ENCODE data around the gene SLC6A6. TPM values are rescaled to one million over a fixed set of nuclear protein-coding genes. Genes with fewer than 3 reads are reported as not detected.
A peak's percentile ranks its signal among the peaks of the same experiment; 100 is the strongest.
"Not testable (repeated sequence)": the region's sequence is repeated elsewhere in the genome, so short reads cannot be mapped to it uniquely, and the experiment has no call there.

SLC6A6 gene
- total RNA-seq, 2 donors from 2014 or later = 81.5 to 85.9 TPM

DNA sequence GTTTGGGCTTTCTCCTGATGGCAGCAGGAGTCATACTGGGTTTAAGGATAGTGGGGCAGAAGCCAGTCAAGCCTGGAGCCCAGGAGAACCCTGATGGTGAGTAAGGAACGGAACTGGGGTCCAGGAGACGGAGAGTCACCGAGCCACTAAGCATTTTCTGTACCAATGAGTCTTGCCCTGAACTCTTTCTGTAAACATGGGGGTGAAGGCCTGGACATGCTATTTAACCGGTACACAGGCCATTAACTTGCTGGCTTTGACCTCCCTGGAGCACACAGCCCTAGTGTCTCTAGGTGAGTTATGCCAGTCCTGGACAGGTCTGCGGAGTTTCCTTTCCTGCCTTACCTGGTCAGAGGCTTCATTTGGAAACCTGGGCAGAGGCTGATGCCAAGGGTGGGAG lies 3.9 kb downstream of the SLC6A6 start:
- DNase-seq (ENCODE audit: low spot score) = no peak
- TF ChIP-seq, protein P1, sequence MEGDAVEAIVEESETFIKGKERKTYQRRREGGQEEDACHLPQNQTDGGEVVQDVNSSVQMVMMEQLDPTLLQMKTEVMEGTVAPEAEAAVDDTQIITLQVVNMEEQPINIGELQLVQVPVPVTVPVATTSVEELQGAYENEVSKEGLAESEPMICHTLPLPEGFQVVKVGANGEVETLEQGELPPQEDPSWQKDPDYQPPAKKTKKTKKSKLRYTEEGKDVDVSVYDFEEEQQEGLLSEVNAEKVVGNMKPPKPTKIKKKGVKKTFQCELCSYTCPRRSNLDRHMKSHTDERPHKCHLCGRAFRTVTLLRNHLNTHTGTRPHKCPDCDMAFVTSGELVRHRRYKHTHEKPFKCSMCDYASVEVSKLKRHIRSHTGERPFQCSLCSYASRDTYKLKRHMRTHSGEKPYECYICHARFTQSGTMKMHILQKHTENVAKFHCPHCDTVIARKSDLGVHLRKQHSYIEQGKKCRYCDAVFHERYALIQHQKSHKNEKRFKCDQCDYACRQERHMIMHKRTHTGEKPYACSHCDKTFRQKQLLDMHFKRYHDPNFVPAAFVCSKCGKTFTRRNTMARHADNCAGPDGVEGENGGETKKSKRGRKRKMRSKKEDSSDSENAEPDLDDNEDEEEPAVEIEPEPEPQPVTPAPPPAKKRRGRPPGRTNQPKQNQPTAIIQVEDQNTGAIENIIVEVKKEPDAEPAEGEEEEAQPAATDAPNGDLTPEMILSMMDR (IDR thresholded peaks at IDR 0.05) = no peak
- peak overlapping the region; percentile 92 to 94 for H3K27ac ChIP-seq
- H3K36me3 ChIP-seq = no peaks in the 10 kb centered on the region
- H3K27me3 ChIP-seq = no peaks in the 10 kb centered on the region
- H3K9me3 ChIP-seq = no peaks in the 10 kb centered on the region
- H3K4me1 ChIP-seq = peaks cover 0 to 63% of the 10 kb centered on the region in 2 donors
- no peak overlapping the region for H3K4me3 ChIP-seq

DNA sequence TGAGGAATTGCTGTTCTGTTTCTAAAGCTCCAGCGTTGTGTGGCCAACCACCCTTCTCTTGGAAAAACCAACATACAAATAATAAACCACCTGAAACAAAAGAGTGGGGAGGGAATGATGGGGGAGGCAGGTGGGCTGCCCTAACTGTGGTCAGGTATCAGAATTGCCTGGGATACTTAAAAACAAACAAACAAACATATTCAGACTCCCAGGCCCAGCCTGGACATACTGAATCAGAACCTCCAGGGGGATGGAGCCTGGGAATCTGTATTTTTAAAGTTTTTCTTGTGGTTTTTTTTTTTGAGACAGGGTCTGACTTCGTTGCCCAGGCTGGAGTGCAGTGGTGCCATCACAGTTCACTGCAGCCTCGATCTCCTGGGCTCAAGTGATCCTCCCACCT lies 4.4 kb downstream of the SLC6A6 start:
- Histone ChIP-seq H3K27ac (peak overlapping the region in 1 of 2 donors; percentile 92), H3K4me3 (no peak overlapping the region), H3K4me1 (peaks cover 0 to 59% of the 10 kb centered on the region in 2 donors), H3K9me3 (no peaks in the 10 kb centered on the region), H3K36me3 (no peaks in the 10 kb centered on the region), H3K27me3 (no peaks in the 10 kb centered on the region)
- DNase-seq (ENCODE audit: low spot score) = no peak
- TF ChIP-seq, protein P1 (IDR thresholded peaks at IDR 0.05) = no peak

- TF ChIP-seq, protein P1 (IDR thresholded peaks at IDR 0.05) = no peak
- no peak overlapping the region for H3K4me3 ChIP-seq
- H3K27me3 ChIP-seq = no peaks in the 10 kb centered on the region
- peaks cover 0 to 55% of the 10 kb centered on the region in 2 donors for H3K4me1 ChIP-seq
- no peaks in the 10 kb centered on the region for H3K36me3 ChIP-seq
- H3K27ac ChIP-seq = no peak overlapping the region
- no peak for DNase-seq (ENCODE audit: low spot score)
- no peaks in the 10 kb centered on the region for H3K9me3 ChIP-seq
Observed at GRCh38 chr3:14407203-14407602, 4.8 kb downstream of the SLC6A6 start.

DNA sequence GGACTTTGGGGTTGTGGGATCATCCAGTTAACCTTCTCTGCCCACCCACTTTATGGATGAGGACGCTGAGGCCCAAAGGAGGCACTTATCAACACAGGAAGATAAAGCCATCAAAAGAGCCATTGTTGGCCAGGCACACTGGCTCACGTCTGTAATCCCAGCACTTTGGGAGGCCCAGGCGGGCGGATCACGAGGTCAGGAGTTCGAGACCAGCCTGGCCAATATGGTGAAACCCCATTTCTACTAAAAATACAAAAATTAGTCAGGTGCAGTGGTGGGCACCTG lies 7.3 kb downstream of the SLC6A6 start:
- not testable (repeated sequence) for H3K27me3 ChIP-seq; DNase-seq (ENCODE audit: low spot score); H3K4me3 ChIP-seq; H3K9me3 ChIP-seq; H3K36me3 ChIP-seq
- peak overlapping the region in 1 of 2 donors; percentile 20 for H3K27ac ChIP-seq
- H3K4me1 ChIP-seq = peaks cover 0 to 54% of the 10 kb centered on the region in 2 donors

DNA sequence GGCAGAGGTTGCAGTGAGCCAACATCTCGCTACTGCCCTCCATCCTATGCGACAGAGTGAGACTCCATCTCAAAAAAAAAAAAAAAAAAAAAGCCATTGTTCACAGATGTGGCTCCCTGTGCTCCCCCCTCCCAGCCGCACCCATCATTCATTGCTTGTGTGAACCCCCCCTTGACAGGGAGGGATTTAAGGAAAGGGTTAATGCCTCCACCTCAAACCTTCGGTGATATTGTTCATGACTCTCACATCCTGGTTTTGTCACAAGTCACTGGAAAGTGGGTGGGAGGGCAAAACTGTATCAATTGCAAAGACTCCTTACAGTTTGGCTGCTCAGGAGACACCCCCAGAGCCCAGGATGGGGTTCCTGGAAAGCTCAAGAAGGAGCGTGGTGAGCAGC lies 7.7 kb downstream of the SLC6A6 start:
- DNase-seq (ENCODE audit: low spot score) = no peak
- Histone ChIP-seq H3K27me3 (no peaks in the 10 kb centered on the region), H3K9me3 (no peaks in the 10 kb centered on the region), H3K4me1 (peaks cover 0 to 50% of the 10 kb centered on the region in 2 donors), H3K27ac (peak overlapping the region in 1 of 2 donors; percentile 63), H3K36me3 (no peaks in the 10 kb centered on the region), H3K4me3 (no peak overlapping the region)
- TF ChIP-seq, protein P1 (IDR thresholded peaks at IDR 0.05) = no peak

- peak; percentile 75 for DNase-seq (ENCODE audit: low spot score)
- no peaks in the 10 kb centered on the region for H3K9me3 ChIP-seq
- no peaks in the 10 kb centered on the region for H3K36me3 ChIP-seq
- H3K4me1 ChIP-seq = peaks cover 0 to 45% of the 10 kb centered on the region in 2 donors
- H3K27me3 ChIP-seq = no peaks in the 10 kb centered on the region
- TF ChIP-seq, protein P1 (IDR thresholded peaks at IDR 0.05) = no peak
- peak overlapping the region; percentile 31 to 63 for H3K27ac ChIP-seq
- no peak overlapping the region for H3K4me3 ChIP-seq
Observed at GRCh38 chr3:14410503-14411165, 8.2 kb downstream of the SLC6A6 start.

All from right atrium auricular region (tissue), 2 donors.